ENCODE results near the gene SHQ1.

- TF ChIP-seq CTCF (conservative IDR thresholded peaks at IDR 0.05; ENCODE audit: low read depth, low read length) (no peak), USF2 (IDR thresholded peaks at IDR 0.05; ENCODE audit: low read depth, low read length) (no peak), RAD21 (IDR thresholded peaks at IDR 0.05; ENCODE audit: low read length) (no peak), MAFK (IDR thresholded peaks at IDR 0.05; ENCODE audit: low read depth, low read length) (peak; percentile 96), POLR2A (IDR thresholded peaks at IDR 0.05; ENCODE audit: low read depth, low read length) (no peak), FOS (IDR thresholded peaks at IDR 0.05; ENCODE audit: low read depth, low read length) (peak; percentile 59; the same call in 1 of the 2 replicates), RCOR1 (IDR thresholded peaks at IDR 0.05; ENCODE audit: insufficient replicate concordance, low read length) (no peak), BHLHE40 (IDR thresholded peaks at IDR 0.05; ENCODE audit: low read depth, low read length) (no peak), CHD1 (IDR thresholded peaks at IDR 0.05; ENCODE audit: low read depth, low read length) (no peak), ELK1 (IDR thresholded peaks at IDR 0.05; ENCODE audit: borderline replicate concordance, low read depth, low read length) (no peak), CEBPB (IDR thresholded peaks at IDR 0.05; ENCODE audit: low read depth, low read length) (no peak)
These were observed 17.6 kb downstream of the SHQ1 start for GRCh38 chr3:72830452-72831223.
